SK-N-DZ (cell line): ENCODE results near the gene TRIML1.
"Not testable (repeated sequence)": the region's sequence is repeated elsewhere in the genome, so short reads cannot be mapped to it uniquely, and the experiment has no call there.

ENCODE experiments used
- DNase-seq: peaks from one replicate; pipeline ENCODE4 v3.0.0-alpha.2; 2015; ENCODE audit warnings: low spot score
- small RNA-seq, 2 experiments: library from RNA; depleted of rRNA; stranded (forward); fragments of <200 nt; gene quantifications; one replicate each; pipeline ENCODE3, GENCODE V24; 2014

TRIML1 gene

DNA sequence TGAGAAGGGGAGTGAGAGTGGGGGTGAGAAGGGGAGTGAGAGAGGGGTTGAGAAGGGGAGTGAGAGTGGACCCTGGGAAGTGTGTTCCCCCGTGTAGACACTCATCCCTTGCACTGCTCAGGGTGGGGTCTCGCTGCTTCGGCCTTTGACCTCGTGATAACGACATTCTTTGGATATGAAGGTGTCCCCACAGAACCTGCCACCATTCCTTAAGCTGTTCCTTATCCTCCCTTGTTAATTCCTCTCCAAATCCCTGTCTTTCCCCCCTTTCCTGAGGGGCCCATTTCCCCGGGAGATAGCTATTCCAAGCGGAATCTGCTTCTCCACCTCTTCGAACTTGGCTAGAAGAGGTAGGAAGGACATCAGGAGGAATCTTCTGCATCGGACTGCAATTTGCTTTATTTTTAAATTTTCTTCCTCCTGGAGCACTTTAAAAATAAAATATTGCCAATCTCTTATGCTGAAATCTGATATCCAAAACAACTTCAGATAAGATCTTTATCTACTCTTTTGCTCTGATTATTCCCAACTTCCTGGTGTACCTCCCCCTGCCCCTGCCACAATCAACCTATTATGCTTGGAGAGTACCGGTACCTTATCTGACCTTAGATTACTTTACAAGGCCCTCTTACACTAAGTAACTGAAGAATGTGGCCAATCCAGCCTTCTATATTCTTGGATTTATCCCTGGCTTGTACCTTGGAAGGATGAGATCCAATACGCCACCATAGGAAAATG, 15.6 kb downstream of the TRIML1 start:
- DNase-seq = no peak

DNA sequence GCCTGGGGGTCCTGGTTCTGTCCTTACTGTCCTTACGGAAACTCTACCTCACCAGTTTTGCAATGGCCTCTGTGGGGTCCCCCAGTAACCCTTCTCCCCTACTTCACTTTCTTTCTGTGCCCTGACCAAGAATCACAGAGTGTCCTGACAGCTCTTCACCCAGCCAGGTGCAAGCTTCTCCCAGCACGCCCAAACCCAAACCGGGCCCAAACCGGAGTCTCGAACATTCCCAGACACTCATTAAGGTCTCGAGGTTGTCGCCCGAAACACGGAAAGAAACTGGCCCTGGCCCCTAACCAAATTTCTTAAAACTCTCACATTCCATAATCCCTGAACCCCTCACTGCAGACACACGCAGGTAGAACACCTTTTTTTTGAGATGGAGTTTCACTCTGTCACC, 19.1 kb downstream of the TRIML1 start:
- no peak for DNase-seq

DNA sequence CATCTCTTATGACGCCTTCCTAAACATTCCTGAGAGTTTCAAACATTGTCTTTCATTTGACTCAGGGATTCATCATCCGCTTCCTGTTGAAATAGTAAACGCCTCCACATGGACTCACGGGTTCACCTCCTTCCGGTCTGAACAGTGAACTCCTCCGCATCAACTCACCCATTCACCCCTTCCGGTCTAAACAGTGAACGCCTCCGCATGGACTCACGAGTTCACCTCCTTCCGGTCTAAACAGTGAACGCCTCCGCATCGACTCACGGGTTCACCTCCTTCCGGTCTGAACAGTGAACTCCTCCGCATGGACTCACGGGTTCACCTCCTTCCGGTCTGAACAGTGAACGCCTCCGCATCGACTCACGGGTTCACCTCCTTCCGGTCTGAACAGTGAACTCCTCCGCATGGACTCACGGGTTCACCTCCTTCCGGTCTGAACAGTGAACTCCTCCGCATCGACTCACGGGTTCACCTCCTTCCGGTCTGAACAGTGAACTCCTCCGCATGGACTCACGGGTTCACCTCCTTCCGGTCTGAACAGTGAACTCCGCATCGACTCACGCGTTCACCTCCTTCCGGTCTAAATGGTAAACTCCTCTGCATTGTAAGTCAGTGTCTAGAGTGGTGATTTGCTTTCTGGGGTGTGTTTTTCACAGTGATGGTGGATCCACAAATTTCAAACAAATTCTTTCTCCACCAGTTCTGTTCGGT, 20.4 kb downstream of the TRIML1 start:
- DNase-seq = not testable (repeated sequence)

DNA sequence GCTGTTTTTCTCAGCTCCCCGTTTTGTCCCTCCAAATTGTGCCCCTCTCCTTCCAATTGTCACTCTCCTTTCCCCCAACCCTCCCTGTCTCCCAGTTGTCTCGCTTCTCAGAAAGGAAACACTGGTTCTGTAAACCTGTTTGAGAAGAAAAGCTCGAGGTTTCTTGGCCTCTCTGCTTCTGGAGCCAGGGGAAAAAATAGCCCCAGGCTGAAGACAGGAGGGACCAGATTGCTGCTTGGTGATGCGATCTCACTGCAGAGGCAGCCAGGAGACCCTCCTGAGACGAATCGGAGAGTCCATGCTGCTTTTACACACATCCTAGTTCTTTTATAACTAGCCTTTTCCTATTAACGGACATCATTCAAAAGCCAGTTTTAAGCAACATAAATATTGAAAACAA, 21.2 kb downstream of the TRIML1 start:
- no peak for DNase-seq

DNA sequence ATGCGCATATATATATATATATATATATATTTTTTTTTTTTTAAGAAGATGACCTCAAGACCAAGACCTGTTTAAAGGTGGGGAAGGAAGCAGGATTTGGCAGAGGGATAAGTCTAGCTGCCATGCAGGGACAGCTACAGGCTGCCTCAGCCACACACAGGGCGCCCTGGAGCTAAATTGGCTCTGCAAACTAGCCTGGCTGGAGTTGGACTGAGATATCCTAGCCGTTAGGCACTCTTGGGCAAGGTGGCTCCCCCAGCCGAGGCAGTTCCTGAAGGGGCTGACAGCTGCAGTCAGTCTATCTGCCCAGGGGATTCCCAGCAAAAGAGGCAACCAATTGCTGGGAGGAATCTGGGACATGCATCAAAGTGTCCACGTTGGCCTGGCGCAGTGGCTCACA, 21.9 kb downstream of the TRIML1 start:
- no peak for DNase-seq

- peak; percentile 18 for DNase-seq
These were observed 23.5 kb downstream of the TRIML1 start for GRCh38 chr4:188162698-188163097.

- no peak for DNase-seq
These were observed 29.6 kb downstream of the TRIML1 start for GRCh38 chr4:188168726-188169373.

GRCh38 chr4:188171551-188171950, 32.3 kb downstream of the TRIML1 start:
- DNase-seq = no peak

DNA sequence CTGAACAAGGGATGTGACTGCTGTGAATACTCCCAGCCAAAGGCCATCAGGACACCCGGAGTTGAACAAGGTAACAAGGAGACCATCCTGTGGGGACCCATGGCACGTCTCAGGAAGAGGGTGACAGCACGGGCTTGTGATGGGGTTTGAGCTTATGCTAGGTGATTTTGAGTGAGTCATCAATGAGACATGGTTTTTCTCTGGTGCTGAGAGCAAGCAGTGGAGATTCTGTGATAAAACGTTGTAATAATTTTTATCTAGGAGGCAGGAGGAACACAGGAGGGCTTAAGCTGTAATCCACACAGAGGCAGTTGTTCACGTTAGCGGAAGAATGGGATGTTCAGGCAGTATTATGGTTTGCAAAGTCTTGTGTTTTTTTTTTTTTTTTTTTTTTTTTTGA, 36.0 kb downstream of the TRIML1 start:
- DNase-seq = no peak

GRCh38 chr4:188177997-188178675, 38.9 kb downstream of the TRIML1 start:
- DNase-seq = no peak

DNA sequence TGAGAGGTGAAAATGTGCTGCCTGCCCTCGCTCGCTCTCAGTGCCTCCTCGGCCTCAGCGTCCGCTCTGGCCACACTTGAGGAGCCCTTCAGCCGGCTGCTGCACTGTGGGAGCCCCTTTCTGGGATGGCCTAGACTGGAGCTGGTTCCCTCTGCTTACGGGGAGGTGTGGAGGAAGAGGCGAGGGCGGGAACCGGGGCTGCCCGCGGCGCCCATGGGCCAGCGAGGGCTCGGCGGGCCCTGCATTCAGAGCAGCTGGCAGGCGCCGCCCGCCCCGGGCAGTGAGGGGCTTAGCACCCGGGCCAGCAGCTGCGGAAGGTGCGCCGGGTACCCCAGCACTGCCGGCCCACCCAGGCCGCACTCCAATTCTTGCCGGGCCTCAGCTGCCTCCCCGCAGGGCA, 39.6 kb downstream of the TRIML1 start:
- no peak for DNase-seq

GRCh38 chr4:188187106-188187505, 47.9 kb downstream of the TRIML1 start:
- DNase-seq = no peak

DNA sequence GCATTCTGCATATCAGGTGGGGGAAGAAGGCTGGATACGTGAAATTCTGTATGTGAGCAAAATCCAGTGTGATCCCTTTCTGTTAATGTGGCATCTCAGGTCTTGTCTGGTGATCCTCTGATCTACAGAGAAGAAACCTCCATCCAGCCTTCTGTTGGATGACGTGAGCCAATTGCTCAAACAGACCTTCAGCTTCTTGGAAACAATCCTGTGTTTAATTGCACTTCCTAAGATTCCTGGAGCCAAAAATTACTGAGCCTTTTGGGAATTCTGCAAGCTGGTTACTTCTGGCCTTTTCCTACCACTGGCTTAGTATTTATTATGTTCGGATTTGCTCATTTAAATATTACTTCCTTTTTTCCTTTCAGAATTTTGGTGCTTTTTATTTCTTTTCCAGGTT, 51.2 kb downstream of the TRIML1 start:
- no peak for DNase-seq

DNA sequence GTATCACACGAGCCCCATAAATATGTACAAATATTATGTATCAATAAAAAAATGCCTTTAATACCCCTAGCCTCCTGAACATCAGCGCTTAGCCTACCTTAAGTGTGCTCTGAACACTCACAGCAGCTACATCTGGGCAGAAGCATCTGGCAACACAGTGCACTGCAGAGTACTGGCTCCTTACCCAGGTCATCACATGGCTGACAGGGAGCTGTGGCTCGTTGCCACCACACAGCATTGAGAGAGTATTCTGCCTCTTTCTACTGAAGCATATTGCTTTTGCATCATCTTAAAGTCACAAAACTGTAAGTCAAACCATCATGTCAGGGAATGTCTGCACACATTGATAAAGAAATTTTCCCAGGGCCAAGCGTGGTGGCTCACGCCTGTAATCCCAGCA, 55.2 kb downstream of the TRIML1 start:
- no peak for DNase-seq

DNA sequence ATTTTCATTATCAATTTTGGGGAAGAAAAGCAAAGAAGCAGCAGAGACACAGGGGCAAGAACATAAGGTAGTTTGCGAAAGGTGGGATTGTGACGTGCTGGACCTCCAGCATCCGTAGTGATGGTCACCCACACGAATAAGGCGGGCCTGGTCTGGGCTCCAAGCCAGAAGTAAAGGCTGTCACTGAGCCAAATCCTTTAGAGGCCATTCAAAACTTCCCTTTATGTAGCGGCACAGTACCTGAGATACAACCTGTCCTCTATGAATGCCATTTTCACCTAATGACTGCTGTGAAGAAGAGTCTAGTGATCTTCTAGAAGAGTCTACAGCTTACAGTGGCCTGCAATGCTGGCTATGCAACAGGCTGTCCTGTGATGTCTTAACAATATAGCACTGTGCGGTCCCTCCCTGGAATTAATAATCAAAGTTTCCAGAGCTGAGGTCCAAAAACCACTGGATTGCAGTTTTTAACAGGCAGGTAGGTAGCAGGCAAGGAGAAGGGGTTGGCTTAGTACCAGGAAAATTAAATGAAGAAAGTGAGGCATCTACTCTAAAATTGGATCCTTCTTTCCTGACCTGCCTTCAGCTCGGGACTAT, 56.2 kb downstream of the TRIML1 start:
- DNase-seq = no peak

DNA sequence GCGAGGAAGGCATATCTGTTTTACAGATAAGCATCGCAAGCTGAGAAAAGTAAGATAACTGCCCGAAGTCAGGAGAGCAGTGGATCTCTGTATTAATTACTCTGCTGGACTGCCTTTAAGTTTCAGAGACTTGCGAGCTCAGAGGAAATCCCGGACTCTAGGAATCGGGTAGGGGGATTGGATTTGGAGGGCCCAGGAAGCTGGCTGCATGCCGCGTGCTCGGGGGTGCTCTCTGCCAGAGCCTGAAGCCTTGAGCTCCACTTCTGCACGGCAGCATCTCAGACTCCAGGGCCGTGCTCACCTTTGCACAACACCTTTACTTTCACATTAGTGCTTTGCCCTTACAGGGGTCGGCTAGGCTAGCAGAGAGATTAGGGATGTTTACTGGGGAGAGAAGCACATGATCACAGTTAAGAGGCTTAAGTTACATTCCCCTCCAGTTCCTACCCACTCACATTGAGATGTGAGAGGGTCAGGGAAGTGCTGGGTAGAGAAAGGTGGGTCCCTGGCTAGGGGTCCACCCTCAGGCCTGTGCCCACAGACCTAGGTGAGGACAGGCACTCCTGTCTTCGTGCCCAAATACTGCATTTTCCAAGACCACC, 57.0 kb downstream of the TRIML1 start:
- DNase-seq = peak; percentile 3

Small RNA genes within 50 kb of the gene (small RNA-seq; reads per million reads assigned to genes)
- gene RNU6-173P = 0 reads per million in 2 experiments
